A549 (cell line): Measurements from ENCODE around the gene USP46. TPM values are rescaled to one million over a fixed set of nuclear protein-coding genes. Genes with fewer than 3 reads are reported as not detected.
A peak's percentile ranks its signal among the peaks of the same experiment; 100 is the strongest.

ENCODE experiments used
- ATAC-seq, 2 experiments: fragments of 200-7000 bp in 1 of 2; fragments of >200 bp in 1 of 2; cut with Nextera tagmentation in 1 of 2; cut with Tn5 transposase in 1 of 2; 3 replicates each; pipeline versions ENCODE4 v1.8.0 to v1.9.1; 2018 to 2020; ENCODE audit warnings: mild to moderate bottlenecking in 1 of 2, moderate library complexity in 1 of 2
- CTCF ChIA-PET: fragments of 300-600 bp; sonication (Branson Sonifier 250); formaldehyde crosslinking; extraction: SDS; loops from one replicate; lab custom pipeline; 2021; ENCODE audit warnings: antibody characterized with exemption, inconsistent platforms; lab: Yijun Ruan, JAX
- POLR2A ChIA-PET: fragments of 350-600 bp; formaldehyde crosslinking; extraction: SDS; loops from one replicate; lab custom pipeline; 2021; ENCODE audit warnings: antibody characterized with exemption, inconsistent platforms; lab: Yijun Ruan, JAX
- DNase-seq, 2 experiments: peaks; one replicate each; pipeline versions ENCODE4 v3.0.0 to v3.0.0-alpha.2; 2011 to 2016; ENCODE audit warnings: low read depth in 1 of 2, low spot score in 1 of 2
- FAIRE-seq: peaks from 2 replicates; lab custom pipeline; 2011; peaks lifted over from hg19 to GRCh38; lab: Jason Lieb, UNC
- H3K27ac ChIP-seq, 2 experiments: fragments of >200 bp; sonication (Bioruptor Twin); formaldehyde crosslinking; 3 replicates each; pipeline ENCODE4 v1.5.1; 2016 to 2017
- H3K4me1 ChIP-seq: fragments of >200 bp; sonication (Bioruptor Twin); formaldehyde crosslinking; 3 replicates; pipeline ENCODE4 v1.6.1; 2016
- H3K4me2 ChIP-seq: fragments of >200 bp; sonication (Bioruptor Twin); formaldehyde crosslinking; 3 replicates; pipeline ENCODE4 v1.6.1; 2016
- H3K4me3 ChIP-seq: fragments of >200 bp; sonication (Bioruptor Twin); formaldehyde crosslinking; 3 replicates; pipeline ENCODE4 v1.5.1; 2016
- H3K9me3 ChIP-seq: fragments of >200 bp; sonication (Bioruptor Twin); formaldehyde crosslinking; 3 replicates; pipeline ENCODE4 v1.6.1; 2016
- CHD2 ChIP-seq: fragments of 150-350 bp; IDR thresholded peaks from 2 replicates; pipeline ENCODE4 v1.6.1; 2014; ENCODE audit warnings: low read length; ENCODE audit not compliant: partially characterized antibody
- CHD4 ChIP-seq: fragments of 200-600 bp; sonication (generic); IDR thresholded peaks from 2 replicates; pipeline ENCODE4 v1.6.1; 2016; ENCODE audit warnings: antibody characterized with exemption, mild to moderate bottlenecking, borderline replicate concordance
- FOSL2 ChIP-seq, 2 experiments: fragments of 450-650 bp in 1 of 2; fragments of >200 bp in 1 of 2; sonication (Bioruptor Twin) in 1 of 2; formaldehyde crosslinking; IDR thresholded peaks; 2 replicates each; pipeline versions ENCODE4 v1.5.0 to v1.6.1; 2016 to 2020; ENCODE audit warnings: mild to moderate bottlenecking in 1 of 2, moderate library complexity in 1 of 2
- HES2 ChIP-seq: fragments of >200 bp; sonication (Bioruptor Twin); formaldehyde crosslinking; IDR thresholded peaks from 2 replicates; pipeline ENCODE4 v1.6.1; 2016
- HMGXB4 ChIP-seq: fragments of 250-450 bp; sonication (Bioruptor Pico); IDR thresholded peaks from 2 replicates; pipeline ENCODE4 v1.5.0; 2021; ENCODE audit warnings: mild to moderate bottlenecking, moderate library complexity, borderline replicate concordance
- HOXB13 ChIP-seq: fragments of 250-450 bp; sonication (Bioruptor Pico); IDR thresholded peaks from 2 replicates; pipeline ENCODE4 v1.5.0; 2020; ENCODE audit warnings: low read depth, mild to moderate bottlenecking, moderate library complexity
- HOXB5 ChIP-seq: fragments of 250-450 bp; sonication (Bioruptor Pico); IDR thresholded peaks from 2 replicates; pipeline ENCODE4 v1.5.0; 2020; ENCODE audit warnings: mild to moderate bottlenecking, moderate library complexity
- JUNB ChIP-seq: fragments of >200 bp; sonication (Bioruptor Twin); formaldehyde crosslinking; IDR thresholded peaks from 2 replicates; pipeline ENCODE4 v1.6.1; 2016
- MAX ChIP-seq: IDR thresholded peaks from 2 replicates; pipeline ENCODE4 v1.6.1; 2012
- MAZ ChIP-seq: fragments of 150-350 bp; IDR thresholded peaks from 2 replicates; pipeline ENCODE4 v1.6.1; 2014; ENCODE audit warnings: antibody characterized with exemption, low read depth, low read length, borderline replicate concordance
- REST ChIP-seq: fragments of 200-600 bp; sonication (generic); IDR thresholded peaks from 2 replicates; pipeline ENCODE4 v1.6.1; 2016; ENCODE audit warnings: antibody characterized with exemption, mild to moderate bottlenecking, moderate library complexity
- TP53 ChIP-seq: fragments of 250-450 bp; sonication (Bioruptor Pico); IDR thresholded peaks from 2 replicates; pipeline ENCODE4 v1.5.0; 2021; ENCODE audit warnings: mild to moderate bottlenecking, moderate library complexity
- ZNF302 ChIP-seq: fragments of 250-450 bp; sonication (Bioruptor Pico); IDR thresholded peaks from 2 replicates; pipeline ENCODE4 v1.9.0; 2021; ENCODE audit warnings: inconsistent platforms, mild to moderate bottlenecking, moderate library complexity
- WGBS: methylation state at CpG from one replicate; pipeline ENCODE4 v1.1.6; 2017; ENCODE audit errors: missing lambda C conversion rate; 5-methylcytosine and 5-hydroxymethylcytosine counted together
- polyA plus RNA-seq, 4 experiments: library from polyadenylated mRNA; depleted of rRNA in 3 of 4; stranded (reverse); fragments of >200 nt; fragmentation: RNase III in 1 of 4; extraction: RNeasy Plus Mini Kit Qiagen cat#74134 plus additional on column Dnase treatment in 1 of 4; gene quantifications; 2 replicates in 3 of 4; 3 replicates in 1 of 4; pipeline ENCODE4 v1.2.3, GENCODE V29; 2011 to 2017
- TF ChIP-seq, protein P1 (sequence below): fragments of 450-650 bp; IDR thresholded peaks from 2 replicates; pipeline ENCODE4 v1.6.1; 2014; ENCODE audit warnings: antibody characterized with exemption

USP46 gene
- polyA plus RNA-seq, 2 of the 4 experiments (the other 2 are of a cell fraction), result 5.6 to 15.9 TPM

- 52% methylated on average over 4 of the region's 4 CpGs for WGBS
- DNase-seq (no peak), FAIRE-seq (no peak), ATAC-seq (no peak)
- TF ChIP-seq HOXB13 (CRISPR knock-in tag) (no peak), TP53 (CRISPR knock-in tag) (no peak), HOXB5 (no peak), JUNB (no peak), REST (no peak)
- TF ChIP-seq, protein P1, sequence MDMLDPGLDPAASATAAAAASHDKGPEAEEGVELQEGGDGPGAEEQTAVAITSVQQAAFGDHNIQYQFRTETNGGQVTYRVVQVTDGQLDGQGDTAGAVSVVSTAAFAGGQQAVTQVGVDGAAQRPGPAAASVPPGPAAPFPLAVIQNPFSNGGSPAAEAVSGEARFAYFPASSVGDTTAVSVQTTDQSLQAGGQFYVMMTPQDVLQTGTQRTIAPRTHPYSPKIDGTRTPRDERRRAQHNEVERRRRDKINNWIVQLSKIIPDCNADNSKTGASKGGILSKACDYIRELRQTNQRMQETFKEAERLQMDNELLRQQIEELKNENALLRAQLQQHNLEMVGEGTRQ, result no peak
- ChIA-PET CTCF (interaction anchor here (1.0 kb wide), 1 partner anchor 12 kb away, joined by 3 read pairs; no protein-coding TSS in a partner anchor), POLR2A (no interaction called here)
- H3K9me3 ChIP-seq, result no peaks in the 10 kb centered on the region
- no peak overlapping the region for H3K27ac ChIP-seq
- H3K4me2 ChIP-seq, result no peak overlapping the region
- H3K4me1 ChIP-seq, result no peaks in the 10 kb centered on the region
- no peak overlapping the region for H3K4me3 ChIP-seq
Observed at GRCh38 chr4:52579602-52580272, 79.4 kb downstream of the USP46 start.

- DNase-seq (no peak), FAIRE-seq (no peak), ATAC-seq (no peak)
- no peak overlapping the region for H3K4me2 ChIP-seq
- H3K4me1 ChIP-seq, result no peaks in the 10 kb centered on the region
- CTCF ChIA-PET, result no interaction called here
- no peak overlapping the region for H3K27ac ChIP-seq
- POLR2A ChIA-PET, result no interaction called here
- H3K9me3 ChIP-seq, result no peaks in the 10 kb centered on the region
- no peak for TF ChIP-seq CHD2
- WGBS, result 72% methylated on average over 2 of the region's 2 CpGs
- H3K4me3 ChIP-seq, result no peak overlapping the region
Observed at GRCh38 chr4:52578951-52579350, 80.2 kb downstream of the USP46 start.

DNA sequence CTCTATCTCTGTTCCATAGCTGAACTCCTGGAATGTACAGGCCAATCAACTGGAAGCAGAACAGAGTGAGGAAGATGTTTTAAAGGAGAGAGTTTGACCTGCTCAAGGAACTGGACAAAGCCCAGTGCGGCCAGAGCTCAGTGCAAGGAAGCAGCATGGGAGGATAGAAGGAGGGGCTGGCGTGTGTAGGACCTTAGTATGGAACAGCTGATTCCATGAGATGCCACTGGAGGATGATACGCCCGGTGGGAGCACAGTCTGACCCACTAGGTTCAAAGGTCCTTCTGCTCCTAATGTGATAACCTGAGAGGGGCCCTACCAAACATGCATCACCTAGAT lies 81.5 kb downstream of the USP46 start:
- CTCF ChIA-PET, result no interaction called here

GRCh38 chr4:52576961-52577623 lies 82.0 kb downstream of the USP46 start:
- DNase-seq (no peak), ATAC-seq (no peak), FAIRE-seq (no peak)
- H3K4me3 ChIP-seq, result no peak overlapping the region
- no peak for TF ChIP-seq FOSL2 (IDR thresholded peaks at IDR 0.05)
- TF ChIP-seq FOSL2 (CRISPR knock-in tag; IDR thresholded peaks at IDR 0.05), result peak; percentile 31; the same call in 1 of the 2 replicates
- no peak for TF ChIP-seq MAX
- no peak for TF ChIP-seq HMGXB4
- POLR2A ChIA-PET, result no interaction called here
- no peak overlapping the region for H3K4me2 ChIP-seq
- WGBS, result 8% methylated on average over 1 of the region's 1 CpG
- no peak overlapping the region for H3K27ac ChIP-seq
- H3K9me3 ChIP-seq, result no peaks in the 10 kb centered on the region
- H3K4me1 ChIP-seq, result 0 out of 3 replicates have a peak, but pooled peaks cover 7% of the 10 kb centered on the region
- CTCF ChIA-PET, result no interaction called here

More for the DNA sequence above, 81.5 kb downstream of the USP46 start:
- Histone ChIP-seq H3K27ac (no peak overlapping the region), H3K4me1 (0 out of 3 replicates have a peak, but pooled peaks cover 7% of the 10 kb centered on the region), H3K9me3 (no peaks in the 10 kb centered on the region), H3K4me2 (no peak overlapping the region), H3K4me3 (no peak overlapping the region)
- POLR2A ChIA-PET, result no interaction called here
- no peak for DNase-seq
- ATAC-seq, result no peak
- TF ChIP-seq HES2, result no peak
- TF ChIP-seq ZNF302, result no peak
- TF ChIP-seq MAZ, result no peak
- no peak for TF ChIP-seq CHD4
- no peak for TF ChIP-seq JUNB
- FAIRE-seq, result no peak
- 33% methylated on average over 4 of the region's 4 CpGs for WGBS
